ENCODE data around the gene AP1M1.

AP1M1 gene

GRCh38 chr19:16285769-16286498 lies 88.2 kb downstream of the AP1M1 start:
- POLR2A ChIA-PET = no interaction called here
- no peak for DNase-seq (ENCODE audit: extremely low spot score)
- CTCF ChIA-PET = no interaction called here
- no peak for TF ChIP-seq CTCF (IDR thresholded peaks at IDR 0.05; ENCODE audit: control extremely low read depth, extremely low read depth, low read depth, missing control alignments)

GRCh38 chr19:16288544-16288943 lies 90.8 kb downstream of the AP1M1 start:
- TF ChIP-seq CTCF (IDR thresholded peaks at IDR 0.05; ENCODE audit: control extremely low read depth, extremely low read depth, low read depth, missing control alignments) = no peak
- no peak for DNase-seq (ENCODE audit: extremely low spot score)
- ChIA-PET CTCF (interaction anchor here (1.2 kb wide), 1 partner anchor 25 kb away, joined by 3 read pairs; no protein-coding TSS in a partner anchor), POLR2A (no interaction called here)

GRCh38 chr19:16289594-16289993 lies 91.9 kb downstream of the AP1M1 start:
- DNase-seq (ENCODE audit: extremely low spot score) = no peak
- TF ChIP-seq CTCF (IDR thresholded peaks at IDR 0.05; ENCODE audit: control extremely low read depth, extremely low read depth, low read depth, missing control alignments) = no peak
- POLR2A ChIA-PET = no interaction called here
- CTCF ChIA-PET = interaction anchor here (1.2 kb wide), 1 partner anchor 24 kb away, joined by 3 read pairs; no protein-coding TSS in a partner anchor

GRCh38 chr19:16290692-16291091 lies 93.0 kb downstream of the AP1M1 start:
- no peak for TF ChIP-seq CTCF (IDR thresholded peaks at IDR 0.05; ENCODE audit: control extremely low read depth, extremely low read depth, low read depth, missing control alignments)
- ChIA-PET CTCF (interaction anchor here (1.4 to 2.0 kb wide), 2 partner anchors 10 to 42 kb away, joined by 4 to 5 read pairs; no protein-coding TSS in a partner anchor), POLR2A (no interaction called here)
- DNase-seq (ENCODE audit: extremely low spot score) = no peak

GRCh38 chr19:16293118-16294091 lies 95.7 kb downstream of the AP1M1 start:
- CTCF ChIA-PET = no interaction called here
- POLR2A ChIA-PET = no interaction called here
- no peak for TF ChIP-seq CTCF (IDR thresholded peaks at IDR 0.05; ENCODE audit: control extremely low read depth, extremely low read depth, low read depth, missing control alignments)
- DNase-seq (ENCODE audit: extremely low spot score) = no peak

GRCh38 chr19:16295057-16295456 lies 97.3 kb downstream of the AP1M1 start:
- no peak for TF ChIP-seq CTCF (IDR thresholded peaks at IDR 0.05; ENCODE audit: control extremely low read depth, extremely low read depth, low read depth, missing control alignments)
- DNase-seq (ENCODE audit: extremely low spot score) = no peak
- ChIA-PET POLR2A (no interaction called here), CTCF (no interaction called here)
